Measurements from ENCODE around the gene LRIG3. TPM values are rescaled to one million over a fixed set of nuclear protein-coding genes. Genes with fewer than 3 reads are reported as not detected.

The LRIG3 gene
- total and polyA plus RNA-seq, 2 donors (not counting 3 experiments of a cell fraction or from before 2014, with no cell fraction given), result 55.5 to 55.7 TPM

DNA sequence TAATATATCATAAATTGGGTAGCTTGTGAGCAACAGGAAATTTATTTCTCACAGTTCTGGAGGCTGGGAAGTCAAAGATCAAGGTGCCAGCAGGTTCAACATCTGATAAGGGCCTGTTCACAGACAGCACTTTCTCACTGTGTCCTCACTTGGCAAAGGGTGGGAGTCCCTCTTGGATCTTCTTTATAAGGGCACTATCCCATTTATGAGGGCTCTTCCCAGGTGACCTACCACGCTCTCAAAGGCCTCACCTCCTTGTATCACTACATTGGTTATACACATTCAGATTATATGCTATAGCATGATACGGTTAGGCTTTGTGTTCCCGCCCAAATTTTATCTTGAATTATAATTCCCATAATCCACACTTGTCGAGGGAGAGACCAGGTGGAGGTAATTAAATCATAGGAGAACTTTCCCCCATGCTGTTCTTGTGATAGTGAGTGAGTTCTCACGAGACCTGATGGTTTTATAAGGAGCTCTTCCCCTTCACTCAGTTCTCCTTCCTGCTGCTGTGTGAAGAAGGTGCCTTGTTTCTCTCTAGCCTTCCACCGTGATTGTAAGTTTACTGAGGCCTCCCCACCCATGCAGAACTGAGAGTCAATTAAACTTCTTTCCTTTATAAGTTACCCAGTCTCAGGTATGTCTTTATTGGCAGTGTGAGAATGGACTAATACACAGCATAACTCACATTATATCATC is 19.2 kb upstream of the LRIG3 start:
- peak overlapping the region; percentile 44 for H2AFZ ChIP-seq (ENCODE audit: low read depth, low read length)
- TF ChIP-seq GATA2 (IDR thresholded peaks at IDR 0.05; ENCODE audit: insufficient read depth, insufficient read length, low read depth, low read length), result peak; percentile 79
- TF ChIP-seq, protein P1, sequence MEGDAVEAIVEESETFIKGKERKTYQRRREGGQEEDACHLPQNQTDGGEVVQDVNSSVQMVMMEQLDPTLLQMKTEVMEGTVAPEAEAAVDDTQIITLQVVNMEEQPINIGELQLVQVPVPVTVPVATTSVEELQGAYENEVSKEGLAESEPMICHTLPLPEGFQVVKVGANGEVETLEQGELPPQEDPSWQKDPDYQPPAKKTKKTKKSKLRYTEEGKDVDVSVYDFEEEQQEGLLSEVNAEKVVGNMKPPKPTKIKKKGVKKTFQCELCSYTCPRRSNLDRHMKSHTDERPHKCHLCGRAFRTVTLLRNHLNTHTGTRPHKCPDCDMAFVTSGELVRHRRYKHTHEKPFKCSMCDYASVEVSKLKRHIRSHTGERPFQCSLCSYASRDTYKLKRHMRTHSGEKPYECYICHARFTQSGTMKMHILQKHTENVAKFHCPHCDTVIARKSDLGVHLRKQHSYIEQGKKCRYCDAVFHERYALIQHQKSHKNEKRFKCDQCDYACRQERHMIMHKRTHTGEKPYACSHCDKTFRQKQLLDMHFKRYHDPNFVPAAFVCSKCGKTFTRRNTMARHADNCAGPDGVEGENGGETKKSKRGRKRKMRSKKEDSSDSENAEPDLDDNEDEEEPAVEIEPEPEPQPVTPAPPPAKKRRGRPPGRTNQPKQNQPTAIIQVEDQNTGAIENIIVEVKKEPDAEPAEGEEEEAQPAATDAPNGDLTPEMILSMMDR (IDR thresholded peaks at IDR 0.05; ENCODE audit: extremely low read depth in 1 of 2, insufficient read depth in 1 of 2, low read depth in 1 of 2, low read length in 2 of 2), result no peak
- H3K9me1 ChIP-seq (replicated peaks; ENCODE audit: control insufficient read depth, extremely low read depth, insufficient read depth, low read length), result peaks cover 2% of the 10 kb centered on the region
- FAIRE-seq (no peak), DNase-seq (ENCODE audit: low read depth, low spot score) (no peak)
- no peaks in the 10 kb centered on the region for H3K9me3 ChIP-seq (replicated peaks; ENCODE audit: control insufficient read depth, insufficient read depth, low read length)
- no peak overlapping the region for H3K27ac ChIP-seq (ENCODE audit: insufficient read depth, low read depth, low read length)
- CTCF ChIA-PET, result interaction anchor here (0.6 to 1.3 kb wide), 4 partner anchors 10 to 145 kb away, joined by 3 read pairs; no protein-coding TSS in a partner anchor
- no peak overlapping the region for H3K4me2 ChIP-seq (ENCODE audit: insufficient read depth, low read length)
- dilution Hi-C loops (cut with MboI; ENCODE audit: extremely low pct_ligation_motif_present, low sequenced_read_pairs) (no loop called here), intact Hi-C loops (cut with micrococcal nuclease) (loop anchor here (2.0 kb wide), 1 partner anchor 21 kb away; no protein-coding TSS in a partner anchor)
- BruUV-seq (replicated peaks), result no TSS peak
- H3K79me2 ChIP-seq (ENCODE audit: control insufficient read depth, insufficient read depth, low read length), result no peaks in the 10 kb centered on the region
- POLR2A ChIA-PET, result no interaction called here
- H3K36me3 ChIP-seq (ENCODE audit: control insufficient read depth in 2 of 2, extremely low read depth in 1 of 2, insufficient read depth in 2 of 2, low read length in 2 of 2), result no peaks in the 10 kb centered on the region
- H4K20me1 ChIP-seq (replicated peaks; ENCODE audit: control insufficient read depth, extremely low read depth, insufficient read depth, low read length), result no peaks in the 10 kb centered on the region
- H3K4me1 ChIP-seq (ENCODE audit: control insufficient read depth, extremely low read depth, insufficient read depth, low read length), result peaks cover 36% of the 10 kb centered on the region
- H3K27me3 ChIP-seq (ENCODE audit: control insufficient read depth in 2 of 2, insufficient read depth in 2 of 2, low read length in 2 of 2), result no peaks in the 10 kb centered on the region
- H3K9ac ChIP-seq (replicated peaks; ENCODE audit: extremely low read depth, insufficient read depth, low read length), result no peak overlapping the region
- H3K4me3 ChIP-seq (replicated peaks in 1 of 3; ENCODE audit: insufficient read depth in 1 of 3, low read depth in 1 of 3, low read length in 3 of 3), result no peak overlapping the region

DNA sequence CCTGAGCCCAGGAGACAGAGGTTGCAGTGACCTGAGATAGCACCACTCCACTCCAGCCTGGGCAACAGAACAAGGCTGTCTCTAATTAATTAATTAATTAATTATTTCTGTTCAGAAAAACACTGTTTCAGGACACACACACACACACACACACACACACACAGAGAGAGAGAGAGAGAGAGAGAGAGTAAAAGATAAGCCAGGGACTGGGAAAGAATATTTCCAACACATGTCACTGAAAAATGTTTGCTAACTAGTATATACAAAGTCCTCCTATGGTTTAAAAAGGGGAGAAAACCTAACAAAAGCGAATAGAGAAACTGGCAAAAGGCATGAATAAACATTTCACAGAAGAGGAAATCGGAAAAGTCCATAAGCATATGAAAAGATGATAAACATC is 18.1 kb upstream of the LRIG3 start:
- Histone ChIP-seq H3K9me1 (replicated peaks; ENCODE audit: control insufficient read depth, extremely low read depth, insufficient read depth, low read length) (peaks cover 2% of the 10 kb centered on the region), H2AFZ (ENCODE audit: low read depth, low read length) (no peak overlapping the region), H3K9me3 (replicated peaks; ENCODE audit: control insufficient read depth, insufficient read depth, low read length) (no peaks in the 10 kb centered on the region), H3K9ac (replicated peaks; ENCODE audit: extremely low read depth, insufficient read depth, low read length) (no peak overlapping the region), H3K36me3 (ENCODE audit: control insufficient read depth in 2 of 2, extremely low read depth in 1 of 2, insufficient read depth in 2 of 2, low read length in 2 of 2) (no peaks in the 10 kb centered on the region), H4K20me1 (replicated peaks; ENCODE audit: control insufficient read depth, extremely low read depth, insufficient read depth, low read length) (no peaks in the 10 kb centered on the region), H3K79me2 (ENCODE audit: control insufficient read depth, insufficient read depth, low read length) (no peaks in the 10 kb centered on the region), H3K27ac (ENCODE audit: insufficient read depth, low read depth, low read length) (no peak overlapping the region), H3K4me1 (ENCODE audit: control insufficient read depth, extremely low read depth, insufficient read depth, low read length) (peaks cover 36% of the 10 kb centered on the region), H3K4me3 (replicated peaks in 1 of 3; ENCODE audit: insufficient read depth in 1 of 3, low read depth in 1 of 3, low read length in 3 of 3) (no peak overlapping the region), H3K4me2 (ENCODE audit: insufficient read depth, low read length) (no peak overlapping the region), H3K27me3 (ENCODE audit: control insufficient read depth in 2 of 2, insufficient read depth in 2 of 2, low read length in 2 of 2) (no peaks in the 10 kb centered on the region)
- DNase-seq (ENCODE audit: low read depth, low spot score) (no peak), FAIRE-seq (no peak)
- ChIA-PET CTCF (no interaction called here), POLR2A (interaction anchor here (0.7 kb wide), 1 partner anchor 13 kb away, joined by 4 read pairs; no protein-coding TSS in a partner anchor)
- intact Hi-C loops (cut with micrococcal nuclease) (no loop called here), dilution Hi-C loops (cut with MboI; ENCODE audit: extremely low pct_ligation_motif_present, low sequenced_read_pairs) (no loop called here)
- TF ChIP-seq JUN (IDR thresholded peaks at IDR 0.05; ENCODE audit: borderline replicate concordance, insufficient read depth, insufficient read length, low read depth) (no peak), POLR2A (IDR thresholded peaks at IDR 0.05; ENCODE audit: low read depth, low read length) (no peak), FOS (IDR thresholded peaks at IDR 0.05; ENCODE audit: borderline replicate concordance, insufficient read depth, low read length) (no peak), EZH2 (IDR thresholded peaks at IDR 0.05; ENCODE audit: borderline replicate concordance, low read depth, low read length, severe bottlenecking) (no peak), POLR2AphosphoS5 (IDR thresholded peaks at IDR 0.05; ENCODE audit: insufficient read depth, low read depth, low read length) (no peak)
- TF ChIP-seq, protein P2, sequence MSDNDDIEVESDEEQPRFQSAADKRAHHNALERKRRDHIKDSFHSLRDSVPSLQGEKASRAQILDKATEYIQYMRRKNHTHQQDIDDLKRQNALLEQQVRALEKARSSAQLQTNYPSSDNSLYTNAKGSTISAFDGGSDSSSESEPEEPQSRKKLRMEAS (IDR thresholded peaks at IDR 0.05; ENCODE audit: insufficient read depth, insufficient read length), result no peak
- TF ChIP-seq, protein P1 (IDR thresholded peaks at IDR 0.05; ENCODE audit: extremely low read depth in 1 of 2, insufficient read depth in 1 of 2, low read depth in 1 of 2, low read length in 2 of 2), result no peak
- no TSS peak for BruUV-seq (replicated peaks)

Measured in endothelial cell of umbilical vein (primary cell).